Peyer's patch (tissue), 4 donors: ENCODE measurements around the gene TMEM98. TPM values are rescaled to one million over a fixed set of nuclear protein-coding genes. Genes with fewer than 3 reads are reported as not detected.

Source experiments
- DNase-seq, 3 donors: peaks; one replicate each; pipeline ENCODE4 v3.0.0-alpha.2; 2017 to 2019
- H3K27ac ChIP-seq, 4 donors: fragments of 200-600 bp; sonication (generic); one replicate each; pipeline ENCODE4 v1.5.1; 2016 to 2019
- H3K27me3 ChIP-seq, 2 donors: fragments of 200-600 bp; sonication (generic); one replicate each; pipeline ENCODE4 v1.5.1; 2019
- H3K36me3 ChIP-seq, 3 donors: fragments of 200-600 bp; sonication (generic); one replicate each; pipeline ENCODE4 v1.5.1; 2016 to 2019
- H3K4me1 ChIP-seq, 4 donors: fragments of 200-600 bp; sonication (generic); one replicate each; pipeline ENCODE4 v1.5.1; 2016 to 2019
- H3K4me3 ChIP-seq, 4 donors: fragments of 200-600 bp; sonication (generic); 1 replicate in 3 of 4; 2 replicates in 1 of 4; pipeline ENCODE4 v1.5.1; 2016 to 2019; ENCODE audit warnings: mild to moderate bottlenecking in 1 of 4
- H3K9me3 ChIP-seq, 4 donors: fragments of 200-600 bp; sonication (generic); one replicate each; pipeline ENCODE4 v1.5.1; 2016 to 2019; ENCODE audit warnings: mild to moderate bottlenecking in 1 of 4
- CTCF ChIP-seq, 6 experiments: fragments of 450-650 bp in 4 of 6; fragments of 200-600 bp in 2 of 6; sonication (generic) in 1 of 6; IDR thresholded peaks; one replicate each; pipeline ENCODE4 v1.5.1; 2017 to 2019; ENCODE audit warnings: antibody characterized with exemption in 6 of 6, mild to moderate bottlenecking in 3 of 6, moderate library complexity in 1 of 6
- POLR2A ChIP-seq, 2 donors: fragments of 450-650 bp; IDR thresholded peaks; one replicate each; pipeline ENCODE4 v1.5.1; 2017; ENCODE audit warnings: antibody characterized with exemption in 2 of 2, mild to moderate bottlenecking in 2 of 2, moderate library complexity in 2 of 2
- total RNA-seq, 4 donors: library from RNA; depleted of rRNA; stranded (reverse); fragments of >200 nt; gene quantifications; one replicate each; pipeline ENCODE4 v1.1.0, GENCODE V29; 2016

Gene TMEM98
- total RNA-seq, 4 donors from 2014 or later, result 54.5 to 351 (median 241) TPM

- no peaks in the 10 kb centered on the region for H3K36me3 ChIP-seq
- no peak for TF ChIP-seq CTCF (IDR thresholded peaks at IDR 0.05)
- TF ChIP-seq POLR2A (IDR thresholded peaks at IDR 0.05), result no peak
- DNase-seq, result no peak
- H3K4me1 ChIP-seq, result no peaks in the 10 kb centered on the region
- H3K27me3 ChIP-seq, result no peaks in the 10 kb centered on the region
- no peaks in the 10 kb centered on the region for H3K9me3 ChIP-seq
- H3K4me3 ChIP-seq, result no peak overlapping the region
- H3K27ac ChIP-seq, result no peak overlapping the region
Measured at GRCh38 chr17:32901743-32902142, 26.2 kb upstream of the TMEM98 start.

- no peak overlapping the region for H3K27ac ChIP-seq
- no peaks in the 10 kb centered on the region for H3K4me1 ChIP-seq
- no peak overlapping the region for H3K4me3 ChIP-seq
- H3K27me3 ChIP-seq, result no peaks in the 10 kb centered on the region
- H3K36me3 ChIP-seq, result no peaks in the 10 kb centered on the region
- DNase-seq, result no peak
- H3K9me3 ChIP-seq, result no peaks in the 10 kb centered on the region
- TF ChIP-seq POLR2A (IDR thresholded peaks at IDR 0.05) (no peak), CTCF (IDR thresholded peaks at IDR 0.05) (no peak)
Measured at GRCh38 chr17:32903774-32904673, 23.9 kb upstream of the TMEM98 start.

GRCh38 chr17:32904891-32905290, 23.1 kb upstream of the TMEM98 start:
- no peak overlapping the region for H3K27ac ChIP-seq
- DNase-seq, result no peak
- H3K36me3 ChIP-seq, result no peaks in the 10 kb centered on the region

GRCh38 chr17:32907583-32907982, 20.4 kb upstream of the TMEM98 start:
- H3K4me3 ChIP-seq, result no peak overlapping the region
- no peak overlapping the region for H3K27ac ChIP-seq
- TF ChIP-seq CTCF (IDR thresholded peaks at IDR 0.05) (no peak), POLR2A (IDR thresholded peaks at IDR 0.05) (no peak)
- no peaks in the 10 kb centered on the region for H3K9me3 ChIP-seq
- H3K4me1 ChIP-seq, result peaks cover 0 to 22% (median 6%) of the 10 kb centered on the region in 4 donors
- H3K36me3 ChIP-seq, result no peaks in the 10 kb centered on the region
- no peaks in the 10 kb centered on the region for H3K27me3 ChIP-seq
- peak in 2 of 3 donors; percentile 52 to 53 for DNase-seq

More at GRCh38 chr17:32904891-32905290, 23.1 kb upstream of the TMEM98 start:
- TF ChIP-seq POLR2A (IDR thresholded peaks at IDR 0.05) (no peak), CTCF (IDR thresholded peaks at IDR 0.05) (no peak)
- Histone ChIP-seq H3K9me3 (no peaks in the 10 kb centered on the region), H3K27me3 (no peaks in the 10 kb centered on the region), H3K4me3 (no peak overlapping the region), H3K4me1 (no peaks in the 10 kb centered on the region)

- Histone ChIP-seq H3K4me1 (peaks cover 0 to 22% (median 6%) of the 10 kb centered on the region in 4 donors), H3K4me3 (no peak overlapping the region), H3K36me3 (no peaks in the 10 kb centered on the region), H3K27me3 (no peaks in the 10 kb centered on the region), H3K9me3 (no peaks in the 10 kb centered on the region), H3K27ac (peak overlapping the region in 3 of 4 donors; percentile 67 to 85 (median 72))
- peak; percentile 62 to 94 (median 75) for DNase-seq
- TF ChIP-seq POLR2A (IDR thresholded peaks at IDR 0.05), result no peak
- peak; percentile 35 to 97 (median 84) for TF ChIP-seq CTCF (IDR thresholded peaks at IDR 0.05)
Measured at GRCh38 chr17:32909787-32910369, 18.1 kb upstream of the TMEM98 start.
